DND-41 (cell line): ENCODE measurements around the gene EID2.

Experiments used
- ATAC-seq: fragments of 200-7000 bp; cut with Tn5 transposase; 3 replicates; pipeline ENCODE4 v1.9.1; 2021; ENCODE audit warnings: low read depth; ENCODE audit not compliant: insufficient read depth
- DNase-seq: peaks from one replicate; pipeline ENCODE4 v3.0.0-alpha.2; 2020
- H2AFZ ChIP-seq: 2 replicates; pipeline ENCODE4 v1.6.0; 2012; ENCODE audit warnings: low read depth, low read length
- H3K27ac ChIP-seq: 2 replicates; pipeline ENCODE4 v1.5.1; 2012; ENCODE audit warnings: low read length, inconsistent platforms
- H3K27me3 ChIP-seq: fragments of 200-600 bp; sonication (generic); 2 replicates; pipeline ENCODE4 v1.6.0; 2012; ENCODE audit warnings: low read length, mild to moderate bottlenecking, inconsistent platforms; ENCODE audit not compliant: insufficient read depth, poor library complexity
- H3K36me3 ChIP-seq: 2 replicates; pipeline ENCODE4 v1.5.1; 2012; ENCODE audit warnings: low read length, inconsistent platforms; ENCODE audit not compliant: insufficient read depth
- H3K4me1 ChIP-seq: 2 replicates; pipeline ENCODE4 v1.5.1; 2012; ENCODE audit warnings: mild to moderate bottlenecking, low read length; ENCODE audit not compliant: insufficient read depth
- H3K4me2 ChIP-seq: 2 replicates; pipeline ENCODE4 v1.6.0; 2012; ENCODE audit warnings: mild to moderate bottlenecking, moderate library complexity, low read length, inconsistent platforms; ENCODE audit not compliant: insufficient read depth
- H3K4me3 ChIP-seq, 2 experiments: fragments of 200-600 bp in 1 of 2; shearing (Covaris generic) in 1 of 2; 2 replicates each; pipeline ENCODE4 v1.5.1; 2012 to 2016; ENCODE audit warnings: inconsistent platforms in 2 of 2, low read length in 2 of 2, mild to moderate bottlenecking in 2 of 2, low read depth in 1 of 2, moderate library complexity in 1 of 2
- H3K79me2 ChIP-seq: 2 replicates; pipeline ENCODE4 v1.6.0; 2012; ENCODE audit warnings: low read length, inconsistent platforms; ENCODE audit not compliant: insufficient read depth
- H3K9ac ChIP-seq: 2 replicates; pipeline ENCODE4 v1.6.0; 2012; ENCODE audit warnings: low read depth, mild to moderate bottlenecking, inconsistent platforms, low read length, moderate library complexity
- H3K9me3 ChIP-seq: 2 replicates; pipeline ENCODE4 v1.5.1; 2012; ENCODE audit warnings: low read length, moderate library complexity, mild to moderate bottlenecking, inconsistent platforms; ENCODE audit not compliant: insufficient read depth, severe bottlenecking
- H4K20me1 ChIP-seq: 2 replicates; pipeline ENCODE4 v1.6.0; 2012; ENCODE audit warnings: low read length; ENCODE audit not compliant: insufficient read depth
- CTCF ChIP-seq: IDR thresholded peaks from 2 replicates; pipeline ENCODE4 v1.5.1; 2012; ENCODE audit warnings: borderline replicate concordance, low read length, moderate library complexity, mild to moderate bottlenecking; ENCODE audit not compliant: poor library complexity, severe bottlenecking; ENCODE audit errors: extremely low read depth
- EZH2 ChIP-seq: IDR thresholded peaks from 3 replicates; pipeline ENCODE4 v1.6.1; 2012; ENCODE audit warnings: borderline replicate concordance, low read depth, mild to moderate bottlenecking, moderate library complexity, low read length, inconsistent platforms; ENCODE audit not compliant: severe bottlenecking

Gene EID2

GRCh38 chr19:39489756-39490155 is 50.2 kb downstream of the EID2 start:
- H3K27me3 ChIP-seq: no peaks in the 10 kb centered on the region
- H3K9me3 ChIP-seq: no peaks in the 10 kb centered on the region
- no peaks in the 10 kb centered on the region for H3K4me1 ChIP-seq
- H3K36me3 ChIP-seq: peaks cover 63% of the 10 kb centered on the region
- no peak overlapping the region for H3K4me3 ChIP-seq
- no peaks in the 10 kb centered on the region; the same call in 1 of the 2 replicates for H3K79me2 ChIP-seq
- peaks cover 2% of the 10 kb centered on the region; the same call in 1 of the 2 replicates for H4K20me1 ChIP-seq
- no peak overlapping the region for H3K27ac ChIP-seq
- no peak for TF ChIP-seq EZH2
- TF ChIP-seq CTCF: no peak
- H2AFZ ChIP-seq: no peak overlapping the region
- DNase-seq (no peak), ATAC-seq (no peak)
- no peak overlapping the region for H3K4me2 ChIP-seq
- no peak overlapping the region for H3K9ac ChIP-seq
